Adrenal gland (tissue), 5 donors: ENCODE measurements around the gene KYAT1.

Experiments
- POLR2A ChIP-seq, 2 donors: fragments of 450-650 bp; IDR thresholded peaks; one replicate each; pipeline ENCODE4 v1.6.1; 2017; ENCODE audit warnings: antibody characterized with exemption in 2 of 2, mild to moderate bottlenecking in 2 of 2, moderate library complexity in 1 of 2
- TF ChIP-seq, protein P1 (sequence below), 6 experiments: fragments of 450-650 bp in 4 of 6; fragments of 200-600 bp in 2 of 6; sonication (generic) in 1 of 6; IDR thresholded peaks; 1 replicate in 5 of 6; 2 replicates in 1 of 6; pipeline versions ENCODE4 v1.5.1 to v1.8.0; 2016 to 2021; ENCODE audit warnings: antibody characterized with exemption in 6 of 6, mild to moderate bottlenecking in 2 of 6, moderate library complexity in 1 of 6
- donor health status: DM: no; HTN: no; CAD: no.

- TF ChIP-seq, protein P1, sequence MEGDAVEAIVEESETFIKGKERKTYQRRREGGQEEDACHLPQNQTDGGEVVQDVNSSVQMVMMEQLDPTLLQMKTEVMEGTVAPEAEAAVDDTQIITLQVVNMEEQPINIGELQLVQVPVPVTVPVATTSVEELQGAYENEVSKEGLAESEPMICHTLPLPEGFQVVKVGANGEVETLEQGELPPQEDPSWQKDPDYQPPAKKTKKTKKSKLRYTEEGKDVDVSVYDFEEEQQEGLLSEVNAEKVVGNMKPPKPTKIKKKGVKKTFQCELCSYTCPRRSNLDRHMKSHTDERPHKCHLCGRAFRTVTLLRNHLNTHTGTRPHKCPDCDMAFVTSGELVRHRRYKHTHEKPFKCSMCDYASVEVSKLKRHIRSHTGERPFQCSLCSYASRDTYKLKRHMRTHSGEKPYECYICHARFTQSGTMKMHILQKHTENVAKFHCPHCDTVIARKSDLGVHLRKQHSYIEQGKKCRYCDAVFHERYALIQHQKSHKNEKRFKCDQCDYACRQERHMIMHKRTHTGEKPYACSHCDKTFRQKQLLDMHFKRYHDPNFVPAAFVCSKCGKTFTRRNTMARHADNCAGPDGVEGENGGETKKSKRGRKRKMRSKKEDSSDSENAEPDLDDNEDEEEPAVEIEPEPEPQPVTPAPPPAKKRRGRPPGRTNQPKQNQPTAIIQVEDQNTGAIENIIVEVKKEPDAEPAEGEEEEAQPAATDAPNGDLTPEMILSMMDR (IDR thresholded peaks at IDR 0.05): no peak
- TF ChIP-seq POLR2A (IDR thresholded peaks at IDR 0.05): no peak
Observed at GRCh38 chr9:128847803-128848202, 33.9 kb downstream of the KYAT1 start.
